ENCODE measurements around the gene LRIT2. TPM values are rescaled to one million over a fixed set of nuclear protein-coding genes. Genes with fewer than 3 reads are reported as not detected.

LRIT2 gene
- total RNA-seq, 3 donors from 2014 or later, result not detected

- no peak for DNase-seq
- H3K9me3 ChIP-seq, result no peaks in the 10 kb centered on the region
- intact Hi-C loops (cut with DNase I, micrococcal nuclease), result no loop called here
- H3K4me3 ChIP-seq, result no peak overlapping the region
- H3K4me1 ChIP-seq (ENCODE audit: low read depth), result peaks cover 15% of the 10 kb centered on the region
- TF ChIP-seq, protein P1, sequence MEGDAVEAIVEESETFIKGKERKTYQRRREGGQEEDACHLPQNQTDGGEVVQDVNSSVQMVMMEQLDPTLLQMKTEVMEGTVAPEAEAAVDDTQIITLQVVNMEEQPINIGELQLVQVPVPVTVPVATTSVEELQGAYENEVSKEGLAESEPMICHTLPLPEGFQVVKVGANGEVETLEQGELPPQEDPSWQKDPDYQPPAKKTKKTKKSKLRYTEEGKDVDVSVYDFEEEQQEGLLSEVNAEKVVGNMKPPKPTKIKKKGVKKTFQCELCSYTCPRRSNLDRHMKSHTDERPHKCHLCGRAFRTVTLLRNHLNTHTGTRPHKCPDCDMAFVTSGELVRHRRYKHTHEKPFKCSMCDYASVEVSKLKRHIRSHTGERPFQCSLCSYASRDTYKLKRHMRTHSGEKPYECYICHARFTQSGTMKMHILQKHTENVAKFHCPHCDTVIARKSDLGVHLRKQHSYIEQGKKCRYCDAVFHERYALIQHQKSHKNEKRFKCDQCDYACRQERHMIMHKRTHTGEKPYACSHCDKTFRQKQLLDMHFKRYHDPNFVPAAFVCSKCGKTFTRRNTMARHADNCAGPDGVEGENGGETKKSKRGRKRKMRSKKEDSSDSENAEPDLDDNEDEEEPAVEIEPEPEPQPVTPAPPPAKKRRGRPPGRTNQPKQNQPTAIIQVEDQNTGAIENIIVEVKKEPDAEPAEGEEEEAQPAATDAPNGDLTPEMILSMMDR (IDR thresholded peaks at IDR 0.05), result no peak
- ATAC-seq, result no peak
- no peaks in the 10 kb centered on the region for H3K36me3 ChIP-seq (ENCODE audit: low read depth)
Observed at GRCh38 chr10:84191106-84191505, 34.2 kb downstream of the LRIT2 start.

DNA sequence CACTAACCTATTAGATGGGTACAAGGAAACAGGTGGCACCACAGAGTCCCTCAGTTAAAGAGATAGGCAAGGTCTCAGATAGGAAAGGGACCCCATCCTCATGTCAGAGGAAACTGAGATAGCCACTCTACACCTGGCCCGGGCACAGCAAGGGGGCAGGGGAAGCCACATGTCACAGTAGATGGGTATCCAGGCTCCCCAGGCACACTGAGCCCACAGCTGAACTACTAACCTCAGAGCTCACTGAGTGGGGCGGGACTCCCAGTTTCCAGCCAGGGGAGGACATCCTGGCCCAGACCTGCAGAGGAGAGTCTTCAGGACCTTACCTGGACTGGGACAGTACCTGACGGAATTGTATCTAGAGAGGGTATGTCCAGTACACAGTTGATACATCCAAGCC lies 34.7 kb downstream of the LRIT2 start:
- intact Hi-C loops (cut with DNase I, micrococcal nuclease), result no loop called here
- ATAC-seq, result no peak
- Histone ChIP-seq H3K4me1 (ENCODE audit: low read depth) (peaks cover 10% of the 10 kb centered on the region), H3K9me3 (no peaks in the 10 kb centered on the region), H3K4me3 (no peak overlapping the region), H3K36me3 (ENCODE audit: low read depth) (no peaks in the 10 kb centered on the region)
- no peak for DNase-seq
- TF ChIP-seq, protein P1 (IDR thresholded peaks at IDR 0.05), result no peak

GRCh38 chr10:84188815-84189214 lies 36.5 kb downstream of the LRIT2 start:
- TF ChIP-seq, protein P1 (IDR thresholded peaks at IDR 0.05), result no peak
- Histone ChIP-seq H3K4me3 (no peak overlapping the region), H3K9me3 (no peaks in the 10 kb centered on the region), H3K36me3 (ENCODE audit: low read depth) (no peaks in the 10 kb centered on the region), H3K4me1 (ENCODE audit: low read depth) (peaks cover 16% of the 10 kb centered on the region)
- ATAC-seq (peak; percentile 69), DNase-seq (peak in 1 of 3 donors; percentile 60)
- intact Hi-C loops (cut with DNase I, micrococcal nuclease), result no loop called here

- ATAC-seq (no peak), DNase-seq (no peak)
- Histone ChIP-seq H3K36me3 (ENCODE audit: low read depth) (no peaks in the 10 kb centered on the region), H3K4me3 (no peak overlapping the region), H3K9me3 (no peaks in the 10 kb centered on the region), H3K4me1 (ENCODE audit: low read depth) (peaks cover 17% of the 10 kb centered on the region)
- intact Hi-C loops (cut with DNase I, micrococcal nuclease), result no loop called here
- TF ChIP-seq, protein P1 (IDR thresholded peaks at IDR 0.05), result no peak
Observed at GRCh38 chr10:84185526-84186175, 39.7 kb downstream of the LRIT2 start.

GRCh38 chr10:84184517-84184916 lies 40.8 kb downstream of the LRIT2 start:
- no peaks in the 10 kb centered on the region for H3K36me3 ChIP-seq (ENCODE audit: low read depth)
- ATAC-seq (peak; percentile 81), DNase-seq (peak; percentile 76 to 89 (median 84))

More at GRCh38 chr10:84184517-84184916, 40.8 kb downstream of the LRIT2 start:
- peaks cover 17% of the 10 kb centered on the region for H3K4me1 ChIP-seq (ENCODE audit: low read depth)
- H3K9me3 ChIP-seq, result no peaks in the 10 kb centered on the region
- TF ChIP-seq, protein P1 (IDR thresholded peaks at IDR 0.05), result no peak
- no peak overlapping the region for H3K4me3 ChIP-seq
- intact Hi-C loops (cut with DNase I, micrococcal nuclease), result no loop called here

Measured in mucosa of descending colon (tissue), 3 donors.